Astrocyte (in vitro differentiated cells and primary cell): ENCODE results near the gene STEAP1. TPM values are rescaled to one million over a fixed set of nuclear protein-coding genes. Genes with fewer than 3 reads are reported as not detected.

Experiments
- DNase-seq: peaks from one replicate; pipeline ENCODE4 v3.0.0-alpha.2; 2010; ENCODE audit warnings: low read depth
- FAIRE-seq: peaks from 2 replicates; lab custom pipeline; 2011; peaks lifted over from hg19 to GRCh38; lab: Jason Lieb, UNC
- H2AFZ ChIP-seq: 2 replicates; pipeline ENCODE4 v1.6.0; 2012; ENCODE audit warnings: low read depth, low read length, inconsistent platforms
- H3K27ac ChIP-seq: 2 replicates; pipeline ENCODE4 v1.5.1; 2011; ENCODE audit warnings: low read depth, low read length, inconsistent platforms
- H3K27me3 ChIP-seq: 2 replicates; pipeline ENCODE4 v1.6.0; 2011; ENCODE audit warnings: low read length, inconsistent platforms; ENCODE audit not compliant: insufficient read depth
- H3K36me3 ChIP-seq: 2 replicates; pipeline ENCODE4 v1.5.1; 2011; ENCODE audit warnings: low read length, inconsistent platforms; ENCODE audit not compliant: insufficient read depth
- H3K4me1 ChIP-seq: 2 replicates; pipeline ENCODE4 v1.5.1; 2011; ENCODE audit warnings: low read length, inconsistent platforms; ENCODE audit not compliant: insufficient read depth
- H3K4me2 ChIP-seq: 2 replicates; pipeline ENCODE4 v1.6.0; 2012; ENCODE audit warnings: low read length, inconsistent platforms
- H3K4me3 ChIP-seq: 2 replicates; pipeline ENCODE4 v1.5.1; 2011; ENCODE audit warnings: low read depth, mild to moderate bottlenecking, low read length, inconsistent platforms; ENCODE audit not compliant: insufficient read depth
- H3K79me2 ChIP-seq: 2 replicates; pipeline ENCODE4 v1.6.0; 2012; ENCODE audit warnings: mild to moderate bottlenecking, low read length, inconsistent platforms; ENCODE audit not compliant: insufficient read depth
- H3K9ac ChIP-seq: 2 replicates; pipeline ENCODE4 v1.6.0; 2012; ENCODE audit warnings: mild to moderate bottlenecking, low read length, inconsistent platforms
- H3K9me3 ChIP-seq: 2 replicates; pipeline ENCODE4 v1.5.1; 2012; ENCODE audit warnings: low read depth, mild to moderate bottlenecking, low read length, inconsistent platforms; ENCODE audit not compliant: insufficient read depth
- H4K20me1 ChIP-seq: 2 replicates; pipeline ENCODE4 v1.6.0; 2012; ENCODE audit warnings: low read length, inconsistent platforms; ENCODE audit not compliant: insufficient read depth
- H3K27ac Mint-ChIP-seq: one replicate; pipeline ENCODE4 v1.8.0; 2021; ENCODE audit warnings: mild to moderate bottlenecking, mixed read lengths; ENCODE audit not compliant: unreplicated experiment
- H3K27me3 Mint-ChIP-seq: one replicate; pipeline ENCODE4 v1.8.0; 2021; ENCODE audit warnings: low read depth, mixed read lengths; ENCODE audit not compliant: unreplicated experiment
- H3K36me3 Mint-ChIP-seq: one replicate; pipeline ENCODE4 v1.8.0; 2021; ENCODE audit warnings: low read depth, mixed read lengths; ENCODE audit not compliant: unreplicated experiment
- H3K4me1 Mint-ChIP-seq: one replicate; pipeline ENCODE4 v1.8.0; 2021; ENCODE audit warnings: low read depth, mixed read lengths; ENCODE audit not compliant: unreplicated experiment
- H3K4me3 Mint-ChIP-seq: one replicate; pipeline ENCODE4 v1.8.0; 2021; ENCODE audit warnings: mild to moderate bottlenecking, moderate library complexity, mixed read lengths; ENCODE audit not compliant: unreplicated experiment
- H3K9me3 Mint-ChIP-seq: one replicate; pipeline ENCODE4 v1.8.0; 2021; ENCODE audit warnings: mild to moderate bottlenecking, mixed read lengths; ENCODE audit not compliant: unreplicated experiment
- CTCF ChIP-seq: IDR thresholded peaks from 2 replicates; pipeline ENCODE4 v1.5.1; 2011; ENCODE audit warnings: low read depth, mild to moderate bottlenecking, inconsistent platforms, low read length, moderate library complexity; ENCODE audit not compliant: insufficient read depth
- EZH2 ChIP-seq: IDR thresholded peaks from 2 replicates; pipeline ENCODE4 v1.6.1; 2012; ENCODE audit warnings: mild to moderate bottlenecking, low read length, inconsistent platforms; ENCODE audit not compliant: insufficient read depth
- total RNA-seq: library from RNA; stranded (reverse); gene quantifications from 2 replicates; pipeline ENCODE4 v1.2.1, GENCODE V29; 2021

STEAP1 gene
- total RNA-seq, 1 donor from 2014 or later = 6.2 TPM

GRCh38 chr7:90194911-90195809, 40.9 kb downstream of the STEAP1 start:
- Mint-ChIP-seq H3K9me3 (no peaks in the 10 kb centered on the region), H3K36me3 (no peaks in the 10 kb centered on the region), H3K4me1 (peaks cover 3% of the 10 kb centered on the region), H3K4me3 (no peak overlapping the region), H3K27me3 (no peaks in the 10 kb centered on the region), H3K27ac (no peak overlapping the region)
- H3K4me1 ChIP-seq = no peaks in the 10 kb centered on the region
- H3K27me3 ChIP-seq = no peaks in the 10 kb centered on the region
- DNase-seq (no peak), FAIRE-seq (no peak)
- no peaks in the 10 kb centered on the region for H3K79me2 ChIP-seq
- no peaks in the 10 kb centered on the region for H3K9me3 ChIP-seq
- H3K4me3 ChIP-seq = no peak overlapping the region
- H3K36me3 ChIP-seq = no peaks in the 10 kb centered on the region
- no peak overlapping the region for H3K27ac ChIP-seq
- no peak overlapping the region for H2AFZ ChIP-seq
- H4K20me1 ChIP-seq = no peaks in the 10 kb centered on the region
- H3K4me2 ChIP-seq = no peak overlapping the region
- no peak overlapping the region for H3K9ac ChIP-seq
- no peak for TF ChIP-seq CTCF
- no peak for TF ChIP-seq EZH2

DNA sequence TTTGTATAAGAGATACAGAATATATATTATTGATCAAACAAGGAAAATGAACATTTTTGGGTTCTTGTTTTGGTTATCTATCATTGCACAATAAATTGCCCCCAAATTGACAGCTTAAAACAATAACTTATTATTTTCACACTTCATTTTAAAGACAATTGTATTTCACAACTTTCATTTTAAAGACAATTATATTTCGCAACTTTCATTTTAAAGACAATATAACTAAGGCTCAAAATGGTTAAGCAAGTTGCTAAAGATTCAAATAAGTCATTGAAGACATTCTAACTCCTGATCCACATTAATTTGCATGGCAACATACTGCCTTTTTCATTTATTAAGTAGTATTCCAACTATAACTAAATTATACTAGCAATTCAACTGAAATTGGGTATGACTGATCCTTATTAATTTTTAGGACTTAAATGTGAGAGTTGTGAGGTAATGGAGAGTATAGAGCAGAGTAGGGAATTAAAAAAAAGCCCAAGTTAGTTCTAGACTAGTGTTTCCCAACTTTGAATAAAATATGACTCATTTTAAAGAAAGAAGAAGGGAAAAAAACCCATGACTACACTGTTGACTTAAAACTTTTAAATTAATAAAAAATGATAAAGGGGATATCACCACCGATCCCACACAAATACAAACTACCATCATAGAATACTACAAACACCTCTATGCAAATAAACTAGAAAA, 47.4 kb downstream of the STEAP1 start:
- Histone ChIP-seq H3K36me3 (no peaks in the 10 kb centered on the region), H3K27me3 (no peaks in the 10 kb centered on the region), H3K4me1 (no peaks in the 10 kb centered on the region), H3K9ac (no peak overlapping the region), H3K79me2 (no peaks in the 10 kb centered on the region), H2AFZ (no peak overlapping the region), H4K20me1 (no peaks in the 10 kb centered on the region), H3K4me3 (no peak overlapping the region), H3K9me3 (no peaks in the 10 kb centered on the region), H3K4me2 (no peak overlapping the region), H3K27ac (no peak overlapping the region)
- Mint-ChIP-seq H3K4me1 (no peaks in the 10 kb centered on the region), H3K9me3 (no peaks in the 10 kb centered on the region), H3K4me3 (no peak overlapping the region), H3K27ac (no peak overlapping the region), H3K36me3 (no peaks in the 10 kb centered on the region), H3K27me3 (no peaks in the 10 kb centered on the region)
- no peak for TF ChIP-seq EZH2
- no peak for TF ChIP-seq CTCF
- FAIRE-seq (peak; percentile 9), DNase-seq (no peak)
